HG02642 (cell line): ENCODE data around the gene EIF6.

Experiments
- ATAC-seq: cut with Tn5 transposase; IDR thresholded peaks from one replicate; pipeline ENCODE4 v1.9.1; 2021; ENCODE audit warnings: mild to moderate bottlenecking; ENCODE audit not compliant: unreplicated experiment, poor library complexity

Gene EIF6

DNA sequence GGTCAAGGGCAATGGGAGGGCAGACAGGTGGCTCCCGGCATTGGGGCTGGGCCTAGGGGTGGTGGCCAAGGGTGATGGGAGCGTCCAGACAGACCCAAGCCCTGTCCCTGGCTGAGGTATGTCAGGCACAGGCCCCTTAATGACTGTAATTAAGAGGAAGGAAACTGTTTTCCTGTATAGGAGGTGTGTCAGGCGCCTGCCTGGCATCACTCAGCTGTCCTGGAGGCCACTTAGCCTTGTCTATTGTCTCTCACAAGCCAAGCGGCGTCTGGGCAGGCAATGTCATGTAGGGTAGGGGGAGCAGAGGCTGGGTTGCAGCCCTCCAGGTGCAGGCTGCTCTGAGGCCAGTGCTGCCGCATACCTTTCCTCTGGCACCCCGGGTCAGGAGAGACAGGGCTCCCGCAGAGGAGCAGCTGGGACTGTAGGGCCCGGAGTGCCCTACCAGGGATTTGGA lies 11.6 kb upstream of the EIF6 start:
- ATAC-seq: no peak

- no peak for ATAC-seq
Observed at GRCh38 chr20:35295674-35296073, 11.1 kb upstream of the EIF6 start.

- ATAC-seq: no peak
Observed at GRCh38 chr20:35295058-35295457, 10.5 kb upstream of the EIF6 start.

DNA sequence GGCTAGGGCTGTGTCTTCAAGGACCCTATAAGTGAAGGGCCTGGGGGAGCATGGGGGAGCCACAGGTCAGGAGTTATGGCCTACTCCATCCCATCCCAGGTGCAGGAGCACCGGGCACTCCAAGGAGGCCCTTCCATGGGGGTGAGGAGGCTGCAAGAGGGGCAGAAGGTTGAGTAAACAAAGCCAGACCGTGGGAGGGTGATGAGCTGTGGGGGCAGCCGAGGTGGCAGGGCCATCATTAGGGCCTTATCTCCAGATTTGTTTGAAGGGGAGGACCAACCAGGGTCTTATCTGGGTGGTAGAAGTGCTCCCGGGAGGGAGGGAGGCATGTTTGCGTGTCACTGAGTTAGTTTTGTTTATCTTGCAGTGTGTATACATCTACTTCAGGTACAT lies 9.7 kb upstream of the EIF6 start:
- ATAC-seq: no peak

GRCh38 chr20:35293303-35294292 lies 9.0 kb upstream of the EIF6 start:
- no peak for ATAC-seq

- no peak for ATAC-seq
Observed at GRCh38 chr20:35292504-35293285, 8.1 kb upstream of the EIF6 start.

- ATAC-seq: no peak
Observed at GRCh38 chr20:35291654-35292503, 7.3 kb upstream of the EIF6 start, which contains the start of gene FAM83C. Gene FAM83C, minus strand, starts transcription at chr20:35292425. Its CDS starts 121 bp downstream, at chr20:35292304.

DNA sequence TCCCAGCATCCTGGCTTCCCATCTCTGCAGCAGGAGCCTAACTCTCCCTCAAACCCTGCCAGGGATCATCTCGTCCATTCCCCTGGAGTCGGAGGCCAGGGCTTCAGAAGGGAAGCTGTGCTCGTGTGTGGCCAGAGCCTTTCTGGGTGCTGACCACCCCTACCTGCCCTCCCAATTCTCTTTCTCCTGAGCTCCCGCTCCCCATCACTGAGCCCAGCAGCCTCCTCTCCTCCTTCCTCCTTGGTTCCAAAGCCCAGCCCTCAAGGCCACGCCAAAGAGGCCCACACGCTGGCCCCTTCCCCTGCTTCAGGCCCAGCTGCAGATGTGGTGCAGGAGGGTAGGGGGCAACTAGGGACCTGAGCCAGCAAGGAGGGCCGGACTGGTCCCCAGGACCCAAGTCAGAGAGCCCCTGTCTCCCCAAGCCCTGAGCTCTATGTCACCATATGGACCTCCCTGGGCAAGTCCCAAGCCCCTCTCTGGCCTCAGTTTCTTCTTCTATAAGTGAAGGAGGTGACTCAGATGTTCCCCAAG lies 6.4 kb upstream of the EIF6 start:
- ATAC-seq: no peak

- ATAC-seq: no peak
Observed at GRCh38 chr20:35290186-35290886, 5.8 kb upstream of the EIF6 start.

DNA sequence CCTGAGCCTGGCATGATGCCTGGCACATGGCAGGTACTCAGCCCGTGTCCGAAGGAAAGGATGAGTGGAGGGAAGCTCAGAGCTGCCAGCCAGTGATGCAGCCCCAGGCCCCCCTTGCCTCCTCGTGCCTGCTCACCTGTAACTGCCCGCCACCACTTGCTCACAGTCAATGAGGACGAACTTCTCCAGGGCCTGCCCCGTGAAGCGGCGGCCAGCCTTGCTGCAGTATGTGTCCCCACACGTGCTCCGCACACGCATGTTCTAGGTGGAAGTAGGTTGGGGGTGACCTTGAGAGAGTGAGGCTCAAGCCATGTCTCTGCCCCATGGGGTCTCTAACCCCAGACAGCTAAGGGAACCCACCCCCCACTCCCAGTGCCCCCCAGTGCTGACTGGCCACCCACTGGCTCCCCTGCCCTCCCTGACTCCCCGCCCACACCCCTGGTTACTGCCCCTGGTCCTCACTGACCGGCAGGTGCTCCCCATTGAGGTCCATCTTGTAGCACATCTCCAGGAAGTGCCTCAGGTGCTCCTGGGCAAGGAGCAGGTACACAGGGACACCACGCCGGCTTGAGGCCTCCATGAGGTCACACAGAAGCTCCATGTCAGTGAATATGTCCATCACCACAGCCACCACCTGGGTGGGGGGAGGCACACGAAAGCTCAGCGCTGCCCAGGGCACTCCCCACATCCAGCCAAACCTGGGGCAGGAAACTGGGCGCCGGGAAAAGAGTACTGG lies 3.9 kb upstream of the EIF6 start:
- ATAC-seq: no peak

DNA sequence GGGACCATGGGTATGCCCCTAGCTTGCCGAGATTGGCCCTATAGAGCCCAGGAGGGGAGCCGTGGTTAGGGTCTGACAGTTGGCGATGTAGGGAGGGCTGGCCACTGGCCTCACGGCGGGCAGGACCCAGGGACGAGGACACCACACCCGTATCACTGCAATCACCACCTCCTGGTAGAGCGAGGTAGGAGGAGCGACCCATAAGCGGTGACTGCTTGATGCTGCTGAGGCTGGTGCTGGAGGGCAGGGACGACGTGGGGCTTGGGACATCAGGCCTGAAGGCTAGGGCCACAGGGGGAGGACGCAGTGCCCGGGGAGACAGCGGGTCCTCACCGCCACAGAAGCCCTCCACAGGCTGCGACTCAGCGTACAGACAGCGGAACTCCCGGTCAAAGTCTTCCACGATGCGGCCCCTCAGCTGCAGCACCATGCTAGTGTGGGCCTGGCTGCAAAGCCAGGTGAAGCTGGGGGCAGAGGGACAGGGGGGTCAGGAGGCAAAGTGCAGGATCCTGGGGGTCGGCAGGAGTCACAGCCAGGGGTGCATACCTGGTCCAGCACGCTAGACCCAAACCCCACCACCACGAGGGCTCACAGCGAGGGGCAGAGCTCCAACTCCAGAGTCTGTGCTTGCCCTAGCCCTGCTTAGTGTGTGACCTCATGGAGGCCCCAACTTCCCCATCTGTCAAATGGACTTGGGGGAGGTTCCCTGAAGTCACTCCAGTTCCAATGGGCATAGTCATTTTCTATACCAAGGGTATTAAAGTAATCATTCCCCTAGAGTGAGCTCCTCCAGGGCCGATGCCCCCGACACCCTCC lies 3.1 kb upstream of the EIF6 start:
- no peak for ATAC-seq

GRCh38 chr20:35286899-35287508 lies 2.4 kb upstream of the EIF6 start:
- no peak for ATAC-seq

GRCh38 chr20:35286077-35286898 lies 1.7 kb upstream of the EIF6 start:
- ATAC-seq: no peak

DNA sequence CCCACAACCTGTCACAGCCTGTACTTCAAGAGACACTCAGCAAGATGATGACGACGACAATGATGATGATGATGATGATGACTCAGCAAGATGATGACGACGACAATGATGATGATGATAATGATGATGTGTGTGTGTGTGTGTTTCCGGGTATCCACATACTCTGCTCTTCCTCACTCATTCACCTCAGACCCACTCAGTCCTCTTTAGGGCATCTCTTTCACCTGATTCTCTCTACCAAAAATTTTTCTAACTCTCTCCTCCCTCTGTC lies 1.2 kb upstream of the EIF6 start:
- no peak for ATAC-seq

GRCh38 chr20:35284992-35285805 lies 627 bp upstream of the EIF6 start:
- no peak for ATAC-seq
